Subcutaneous abdominal adipose tissue (tissue), 5 donors: ENCODE results near the gene SUPT5H.
A peak's percentile ranks its signal among the peaks of the same experiment; 100 is the strongest.

Experiments
- H3K27ac ChIP-seq: one replicate; pipeline ENCODE4 v1.7.0; 2013; ENCODE audit warnings: low read depth, mild to moderate bottlenecking, inconsistent platforms, low read length, moderate library complexity
- H3K27me3 ChIP-seq, 5 donors: one replicate each; pipeline ENCODE4 v1.7.0; 2013; ENCODE audit warnings: low read length in 5 of 5, inconsistent platforms in 1 of 5; ENCODE audit not compliant: control insufficient read depth in 5 of 5, insufficient read depth in 4 of 5
- H3K36me3 ChIP-seq, 5 donors: one replicate each; pipeline ENCODE4 v1.7.0; 2013; ENCODE audit warnings: low read length in 5 of 5; ENCODE audit not compliant: control insufficient read depth in 5 of 5, insufficient read depth in 5 of 5
- H3K4me1 ChIP-seq, 5 donors: one replicate each; pipeline ENCODE4 v1.7.0; 2013; ENCODE audit warnings: low read length in 5 of 5, mild to moderate bottlenecking in 3 of 5, moderate library complexity in 1 of 5; ENCODE audit not compliant: control insufficient read depth in 5 of 5, insufficient read depth in 5 of 5
- H3K4me3 ChIP-seq, 5 donors: one replicate each; pipeline ENCODE4 v1.7.0; 2013; ENCODE audit warnings: low read length in 5 of 5, low read depth in 1 of 5
- H3K9ac ChIP-seq, 5 donors: one replicate each; pipeline ENCODE4 v1.7.0; 2013; ENCODE audit warnings: low read length in 5 of 5, mild to moderate bottlenecking in 4 of 5, moderate library complexity in 3 of 5
- H3K9me3 ChIP-seq, 5 donors: one replicate each; pipeline ENCODE4 v1.7.0; 2013; ENCODE audit warnings: low read length in 5 of 5; ENCODE audit not compliant: control insufficient read depth in 5 of 5
- donor health status: healthy.
- donor health status: healthy.
- donor health status: healthy.
- donor health status: healthy.
- donor health status: healthy.

The SUPT5H gene

GRCh38 chr19:39445196-39446111, at the start of gene SUPT5H:
Gene SUPT5H, plus strand, starts transcription at chr19:39445582. Its CDS starts 309 bp downstream, at chr19:39445891.
- peaks cover 2 to 44% (median 38%) of the 10 kb centered on the region in 5 donors for H3K4me1 ChIP-seq
- no peaks in the 10 kb centered on the region for H3K27me3 ChIP-seq
- H3K4me3 ChIP-seq: peak within 1 kb of the TSS; percentile 83 to 99 (median 98)
- peaks cover 0 to 14% (median 9%) of the 10 kb centered on the region in 5 donors for H3K36me3 ChIP-seq
- H3K9me3 ChIP-seq: no peaks in the 10 kb centered on the region
- H3K27ac ChIP-seq: peak within 1 kb of the TSS; percentile 96
- H3K9ac ChIP-seq: peak within 1 kb of the TSS; percentile 96 to 100 (median 98)

- peak overlapping the region; percentile 95 for H3K27ac ChIP-seq
- H3K9ac ChIP-seq: peak overlapping the region; percentile 26 to 81 (median 64)
- no peaks in the 10 kb centered on the region for H3K27me3 ChIP-seq
- peaks cover 21 to 51% (median 40%) of the 10 kb centered on the region in 5 donors for H3K4me1 ChIP-seq
- peaks cover 0 to 23% (median 21%) of the 10 kb centered on the region in 5 donors for H3K36me3 ChIP-seq
- peak overlapping the region in 3 of 5 donors; percentile 18 to 48 (median 44) for H3K4me3 ChIP-seq
- no peaks in the 10 kb centered on the region for H3K9me3 ChIP-seq
Observed at GRCh38 chr19:39397360-39398296, 47.8 kb upstream of the SUPT5H start.

GRCh38 chr19:39398297-39398864, 47.0 kb upstream of the SUPT5H start:
- Histone ChIP-seq H3K4me3 (peak overlapping the region in 3 of 5 donors; percentile 18 to 48 (median 44)), H3K27me3 (no peaks in the 10 kb centered on the region), H3K4me1 (peaks cover 22 to 54% (median 40%) of the 10 kb centered on the region in 5 donors), H3K9ac (peak overlapping the region; percentile 22 to 79 (median 43)), H3K36me3 (peaks cover 0 to 22% (median 19%) of the 10 kb centered on the region in 5 donors), H3K27ac (peak overlapping the region; percentile 95), H3K9me3 (no peaks in the 10 kb centered on the region)

- Histone ChIP-seq H3K4me1 (peaks cover 24 to 61% (median 44%) of the 10 kb centered on the region in 5 donors), H3K4me3 (no peak overlapping the region), H3K9me3 (no peaks in the 10 kb centered on the region), H3K9ac (peak overlapping the region in 1 of 5 donors; percentile 52), H3K27ac (peak overlapping the region; percentile 95), H3K27me3 (no peaks in the 10 kb centered on the region), H3K36me3 (peaks cover 0 to 13% (median 10%) of the 10 kb centered on the region in 5 donors)
Observed at GRCh38 chr19:39399668-39400050, 45.7 kb upstream of the SUPT5H start.

GRCh38 chr19:39400061-39400460, 45.3 kb upstream of the SUPT5H start:
- peaks cover 24 to 65% (median 47%) of the 10 kb centered on the region in 5 donors for H3K4me1 ChIP-seq
- H3K36me3 ChIP-seq: peaks cover 0 to 10% (median 9%) of the 10 kb centered on the region in 5 donors
- peak overlapping the region; percentile 95 for H3K27ac ChIP-seq

GRCh38 chr19:39401070-39401548, 44.3 kb upstream of the SUPT5H start:
- Histone ChIP-seq H3K4me1 (peaks cover 24 to 76% (median 56%) of the 10 kb centered on the region in 5 donors), H3K27ac (peak overlapping the region; percentile 99), H3K4me3 (peak overlapping the region in 1 of 5 donors; percentile 59), H3K27me3 (no peaks in the 10 kb centered on the region), H3K9ac (peak overlapping the region in 4 of 5 donors; percentile 6 to 35 (median 20)), H3K36me3 (peaks cover 0 to 4% (median 2%) of the 10 kb centered on the region in 5 donors), H3K9me3 (no peaks in the 10 kb centered on the region)

More at GRCh38 chr19:39400061-39400460, 45.3 kb upstream of the SUPT5H start:
- no peaks in the 10 kb centered on the region for H3K27me3 ChIP-seq
- no peak overlapping the region for H3K4me3 ChIP-seq
- peak overlapping the region in 1 of 5 donors; percentile 52 for H3K9ac ChIP-seq
- no peaks in the 10 kb centered on the region for H3K9me3 ChIP-seq

- peaks cover 0 to 4% (median under 1%) of the 10 kb centered on the region in 5 donors for H3K36me3 ChIP-seq
- no peaks in the 10 kb centered on the region for H3K27me3 ChIP-seq
- H3K4me1 ChIP-seq: peaks cover 24 to 78% (median 57%) of the 10 kb centered on the region in 5 donors
- H3K4me3 ChIP-seq: peak overlapping the region in 4 of 5 donors; percentile 49 to 64 (median 62)
- no peaks in the 10 kb centered on the region for H3K9me3 ChIP-seq
- H3K9ac ChIP-seq: peak overlapping the region in 4 of 5 donors; percentile 35 to 79 (median 60)
- peak overlapping the region; percentile 99 for H3K27ac ChIP-seq
Observed at GRCh38 chr19:39401549-39402345, 43.6 kb upstream of the SUPT5H start.

GRCh38 chr19:39402346-39403300, 42.8 kb upstream of the SUPT5H start:
- no peaks in the 10 kb centered on the region for H3K27me3 ChIP-seq
- H3K36me3 ChIP-seq: peaks cover 0 to 10% (median 7%) of the 10 kb centered on the region in 5 donors
- peak overlapping the region; percentile 72 to 97 (median 81) for H3K9ac ChIP-seq
- peak overlapping the region; percentile 99 for H3K27ac ChIP-seq
- H3K9me3 ChIP-seq: no peaks in the 10 kb centered on the region
- H3K4me1 ChIP-seq: peaks cover 20 to 73% (median 53%) of the 10 kb centered on the region in 5 donors
- peak overlapping the region; percentile 50 to 64 (median 59) for H3K4me3 ChIP-seq
